ENCODE data around the gene MEIOSIN. TPM values are rescaled to one million over a fixed set of nuclear protein-coding genes. Genes with fewer than 3 reads are reported as not detected.

The MEIOSIN gene
- total and polyA plus RNA-seq, 4 donors, result not detected

GRCh38 chr19:45780146-45780447 is 46.9 kb downstream of the MEIOSIN start:
- 20 to 30% methylated on average over 4 of the region's 4 CpGs for WGBS, 2 donors
- Histone ChIP-seq H3K36me3 (ENCODE audit: control insufficient read depth in 1 of 2, insufficient read depth in 2 of 2, low read length in 1 of 2) (peaks cover 0 to 18% of the 10 kb centered on the region in 2 donors), H3K4me1 (ENCODE audit: control insufficient read depth in 1 of 2, insufficient read depth in 2 of 2, low read length in 2 of 2) (no peaks in the 10 kb centered on the region), H3K27ac (ENCODE audit: low read depth in 1 of 2, low read length in 2 of 2) (peak overlapping the region in 1 of 2 donors; percentile 73), H3K4me3 (ENCODE audit: low read length in 2 of 2) (no peak overlapping the region), H3K9me3 (ENCODE audit: control insufficient read depth, low read length) (no peaks in the 10 kb centered on the region), H3K27me3 (ENCODE audit: control insufficient read depth in 1 of 2, insufficient read depth in 2 of 2, low read length in 1 of 2) (no peaks in the 10 kb centered on the region)
- DNase-seq (no peak), ATAC-seq (ENCODE audit: low FRiP score) (no peak)
- intact Hi-C loops (cut with DNase I), result no loop called here

- peak; percentile 54 to 78 for DNase-seq
- peak overlapping the region; percentile 62 to 76 for H3K4me3 ChIP-seq (ENCODE audit: low read length in 2 of 2)
- ATAC-seq (ENCODE audit: low FRiP score), result no peak
- no peaks in the 10 kb centered on the region for H3K9me3 ChIP-seq (ENCODE audit: control insufficient read depth, low read length)
- H3K27me3 ChIP-seq (ENCODE audit: control insufficient read depth in 1 of 2, insufficient read depth in 2 of 2, low read length in 1 of 2), result no peaks in the 10 kb centered on the region
- intact Hi-C loops (cut with DNase I), result no loop called here
- 4 to 7% methylated on average over 10 to 13 of the region's 13 CpGs for WGBS, 2 donors
- no peaks in the 10 kb centered on the region for H3K4me1 ChIP-seq (ENCODE audit: control insufficient read depth in 1 of 2, insufficient read depth in 2 of 2, low read length in 2 of 2)
- peaks cover 0 to 18% of the 10 kb centered on the region in 2 donors for H3K36me3 ChIP-seq (ENCODE audit: control insufficient read depth in 1 of 2, insufficient read depth in 2 of 2, low read length in 1 of 2)
- H3K27ac ChIP-seq (ENCODE audit: low read depth in 1 of 2, low read length in 2 of 2), result peak overlapping the region in 1 of 2 donors; percentile 73
Observed at GRCh38 chr19:45780448-45781213, 47.4 kb downstream of the MEIOSIN start.

DNA sequence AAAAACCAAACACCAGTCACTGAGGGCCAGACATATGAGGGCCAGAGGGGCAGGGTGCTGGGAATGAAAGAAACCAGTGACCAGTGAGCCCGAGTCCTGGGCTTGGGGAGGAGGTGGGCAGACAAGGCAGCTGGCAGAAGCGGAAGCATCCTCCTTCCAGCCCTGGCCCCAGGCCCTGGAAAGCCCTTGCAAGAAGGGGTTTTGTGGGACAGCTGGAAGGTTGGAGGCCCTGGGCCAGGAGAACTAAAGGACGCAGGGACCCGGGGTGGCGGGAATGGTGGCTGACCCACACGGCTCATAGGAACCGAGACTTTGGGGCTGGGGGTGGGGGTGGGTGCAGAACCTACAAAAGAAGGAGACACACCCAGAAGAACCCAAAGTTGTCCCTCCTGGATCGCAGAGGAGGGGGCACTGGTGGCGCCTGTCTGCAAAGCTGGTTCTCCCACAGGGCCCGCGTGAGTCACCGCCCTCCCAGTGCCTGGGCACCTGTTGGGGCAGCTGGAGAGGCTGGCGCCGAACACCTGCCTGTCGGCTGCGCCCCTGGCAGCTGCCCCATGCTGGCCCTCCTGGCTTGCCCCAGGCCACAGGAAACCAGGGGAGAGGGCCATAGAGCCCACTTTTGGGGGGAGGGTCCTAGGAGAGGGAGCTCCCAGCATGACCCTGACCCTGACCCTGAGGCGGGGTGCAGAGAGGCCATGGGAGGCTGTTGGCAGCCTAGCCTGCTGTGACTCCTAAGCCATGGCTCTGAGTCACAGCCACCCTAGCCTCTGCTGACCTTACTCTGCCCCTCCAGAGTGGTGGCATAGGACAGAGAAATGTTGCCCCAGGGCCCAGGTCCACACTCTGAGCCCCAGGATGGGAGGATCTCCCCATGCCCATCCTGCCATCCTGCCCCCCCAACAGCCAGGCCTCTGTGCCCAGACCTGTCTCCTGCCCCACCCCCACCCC is 48.2 kb downstream of the MEIOSIN start:
- peaks cover 0 to 18% of the 10 kb centered on the region in 2 donors for H3K36me3 ChIP-seq (ENCODE audit: control insufficient read depth in 1 of 2, insufficient read depth in 2 of 2, low read length in 1 of 2)
- H3K4me3 ChIP-seq (ENCODE audit: low read length in 2 of 2), result peak overlapping the region; percentile 62 to 76
- no peaks in the 10 kb centered on the region for H3K27me3 ChIP-seq (ENCODE audit: control insufficient read depth in 1 of 2, insufficient read depth in 2 of 2, low read length in 1 of 2)
- DNase-seq, result peak; percentile 65 to 82
- H3K27ac ChIP-seq (ENCODE audit: low read depth in 1 of 2, low read length in 2 of 2), result peak overlapping the region; percentile 73 to 91
- ATAC-seq (ENCODE audit: low FRiP score), result peak; percentile 9
- 6% methylated on average over 14 to 17 of the region's 17 CpGs for WGBS, 2 donors
- no peaks in the 10 kb centered on the region for H3K4me1 ChIP-seq (ENCODE audit: control insufficient read depth in 1 of 2, insufficient read depth in 2 of 2, low read length in 2 of 2)
- intact Hi-C loops (cut with DNase I), result loop anchor here in 1 of 2 donors (2.0 kb wide), 1 partner anchor 13 kb away; the partner anchor contains the start of gene SIX5
- H3K9me3 ChIP-seq (ENCODE audit: control insufficient read depth, low read length), result no peaks in the 10 kb centered on the region

- Histone ChIP-seq H3K36me3 (ENCODE audit: control insufficient read depth in 1 of 2, insufficient read depth in 2 of 2, low read length in 1 of 2) (peaks cover 0 to 12% of the 10 kb centered on the region in 2 donors), H3K27ac (ENCODE audit: low read depth in 1 of 2, low read length in 2 of 2) (peak within 1 kb of the TSS; percentile 91 to 93), H3K9me3 (ENCODE audit: control insufficient read depth, low read length) (no peaks in the 10 kb centered on the region), H3K4me1 (ENCODE audit: control insufficient read depth in 1 of 2, insufficient read depth in 2 of 2, low read length in 2 of 2) (no peaks in the 10 kb centered on the region), H3K4me3 (ENCODE audit: low read length in 2 of 2) (peak within 1 kb of the TSS; percentile 62 to 76), H3K27me3 (ENCODE audit: control insufficient read depth in 1 of 2, insufficient read depth in 2 of 2, low read length in 1 of 2) (no peaks in the 10 kb centered on the region)
- ATAC-seq (ENCODE audit: low FRiP score) (peak; percentile 73), DNase-seq (peak; percentile 78 to 89)
- WGBS, 2 donors, result 6 to 12% methylated on average over 17 to 18 of the region's 18 CpGs
- intact Hi-C loops (cut with DNase I), result loop anchor here in 1 of 2 donors (2.0 kb wide), 1 partner anchor 13 kb away; the partner anchor contains the start of gene SIX5
Observed at GRCh38 chr19:45782162-45782691, 49.0 kb downstream of the MEIOSIN start, which contains the start of gene DMPK. Gene DMPK, minus strand, starts transcription at chr19:45782490. Its CDS starts 138 bp downstream, at chr19:45782352.

DNA sequence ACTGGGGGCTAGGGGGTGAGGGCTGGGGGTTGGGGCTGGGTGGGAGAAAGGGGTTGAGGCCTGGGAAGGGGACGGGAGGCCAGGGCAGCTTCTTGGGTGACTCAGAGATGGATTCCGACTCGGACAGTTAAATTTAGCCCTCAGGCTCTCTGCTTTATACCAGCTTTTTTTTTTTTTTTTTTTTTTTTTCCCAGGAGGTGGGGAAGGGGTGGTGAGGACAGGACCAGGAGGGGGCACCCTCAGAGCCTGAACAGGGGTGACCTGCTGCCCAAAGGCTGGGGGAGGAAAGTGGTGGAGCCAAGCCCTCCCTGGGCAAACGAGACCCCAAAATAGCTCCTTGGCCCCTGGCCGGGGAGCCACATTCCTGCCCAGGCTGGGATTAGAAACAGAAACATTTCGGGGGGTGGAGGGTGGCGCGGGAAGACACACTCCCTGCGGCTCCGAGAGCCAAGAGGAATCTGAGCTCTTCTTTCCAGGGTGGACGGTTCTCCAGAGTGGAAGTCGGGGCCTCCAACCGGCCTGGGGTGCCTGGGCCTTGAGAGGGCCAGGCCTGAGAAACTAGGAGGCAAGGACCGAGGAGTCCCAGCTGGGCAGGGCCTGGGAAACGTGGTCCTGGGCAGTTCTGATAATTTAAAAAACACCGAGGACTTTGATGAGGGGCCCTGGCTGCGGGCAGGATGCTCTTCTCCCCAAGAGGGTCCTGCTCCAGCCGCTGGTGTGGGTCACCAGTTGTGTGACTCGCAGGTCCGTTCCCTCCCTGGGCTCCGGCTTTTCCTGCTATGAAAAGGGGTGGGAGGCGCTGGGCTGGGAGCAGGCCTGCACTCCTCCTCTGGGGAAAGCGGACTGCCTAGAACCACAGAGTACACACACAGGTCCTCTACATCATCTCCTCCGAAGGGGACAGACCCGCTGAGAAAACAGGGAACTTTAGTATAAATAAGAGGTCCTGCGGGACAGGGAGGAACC is 49.9 kb downstream of the MEIOSIN start:
- Histone ChIP-seq H3K9me3 (ENCODE audit: control insufficient read depth, low read length) (no peaks in the 10 kb centered on the region), H3K4me1 (ENCODE audit: control insufficient read depth in 1 of 2, insufficient read depth in 2 of 2, low read length in 2 of 2) (no peaks in the 10 kb centered on the region), H3K27ac (ENCODE audit: low read depth in 1 of 2, low read length in 2 of 2) (peak overlapping the region; percentile 91 to 93), H3K36me3 (ENCODE audit: control insufficient read depth in 1 of 2, insufficient read depth in 2 of 2, low read length in 1 of 2) (peaks cover 0 to 4% of the 10 kb centered on the region in 2 donors), H3K4me3 (ENCODE audit: low read length in 2 of 2) (peak overlapping the region in 1 of 2 donors; percentile 62), H3K27me3 (ENCODE audit: control insufficient read depth in 1 of 2, insufficient read depth in 2 of 2, low read length in 1 of 2) (no peaks in the 10 kb centered on the region)
- DNase-seq (peak; percentile 85 to 92), ATAC-seq (ENCODE audit: low FRiP score) (peak; percentile 73)
- 3 to 9% methylated on average over 25 to 26 of the region's 26 CpGs for WGBS, 2 donors
- intact Hi-C loops (cut with DNase I), result loop anchor here in 1 of 2 donors (2.0 kb wide), 1 partner anchor 14 kb away; the partner anchor contains the start of gene SIX5

DNA sequence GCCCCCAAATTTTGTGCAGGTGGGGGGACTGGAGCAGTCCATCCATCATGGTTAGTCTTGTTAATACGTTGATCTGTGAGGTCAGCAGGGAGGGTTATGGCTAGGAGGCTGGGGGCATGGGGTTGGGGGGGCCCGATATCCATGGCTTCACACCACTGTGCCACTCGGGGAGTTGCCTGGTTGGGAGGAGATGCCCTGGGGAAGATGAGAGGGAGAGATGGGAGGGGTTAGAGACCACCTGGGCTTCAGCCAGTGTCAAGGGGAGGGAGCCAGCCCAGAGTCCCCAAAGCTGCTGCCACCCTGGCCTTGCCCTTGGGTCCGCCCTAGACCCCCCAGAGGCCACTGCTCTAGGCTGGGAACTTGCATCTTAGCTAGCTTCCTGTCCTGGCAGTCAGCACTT is 50.9 kb downstream of the MEIOSIN start:
- no peaks in the 10 kb centered on the region for H3K27me3 ChIP-seq (ENCODE audit: control insufficient read depth in 1 of 2, insufficient read depth in 2 of 2, low read length in 1 of 2)
- intact Hi-C loops (cut with DNase I), result no loop called here
- WGBS, 2 donors, result 53% methylated on average over 4 of the region's 4 CpGs
- H3K4me1 ChIP-seq (ENCODE audit: control insufficient read depth in 1 of 2, insufficient read depth in 2 of 2, low read length in 2 of 2), result no peaks in the 10 kb centered on the region
- DNase-seq (no peak), ATAC-seq (ENCODE audit: low FRiP score) (no peak)
- H3K9me3 ChIP-seq (ENCODE audit: control insufficient read depth, low read length), result no peaks in the 10 kb centered on the region
- no peak overlapping the region for H3K4me3 ChIP-seq (ENCODE audit: low read length in 2 of 2)
- H3K36me3 ChIP-seq (ENCODE audit: control insufficient read depth in 1 of 2, insufficient read depth in 2 of 2, low read length in 1 of 2), result no peaks in the 10 kb centered on the region
- peak overlapping the region; percentile 91 to 93 for H3K27ac ChIP-seq (ENCODE audit: low read depth in 1 of 2, low read length in 2 of 2)

DNA sequence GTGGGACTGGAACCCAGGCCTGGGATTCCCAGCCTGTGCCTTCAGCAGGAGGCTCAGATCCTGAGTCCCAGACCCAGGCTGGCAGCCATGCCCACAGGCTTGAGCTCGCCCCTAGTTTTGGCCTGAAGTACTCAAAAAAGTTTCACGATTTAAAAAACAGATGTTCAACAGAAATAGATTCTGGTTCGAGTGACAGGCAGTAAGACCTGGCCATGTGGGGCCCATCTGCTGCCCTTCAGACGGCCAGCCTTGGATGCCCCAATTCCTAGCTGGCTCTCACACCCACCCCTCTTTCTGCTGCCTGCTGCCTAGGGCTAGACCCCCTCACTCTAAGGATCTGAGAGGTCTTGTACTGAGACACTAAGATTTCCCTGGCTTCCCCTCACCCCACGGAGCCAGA is 51.9 kb downstream of the MEIOSIN start:
- Histone ChIP-seq H3K4me1 (ENCODE audit: control insufficient read depth in 1 of 2, insufficient read depth in 2 of 2, low read length in 2 of 2) (no peaks in the 10 kb centered on the region), H3K4me3 (ENCODE audit: low read length in 2 of 2) (no peak overlapping the region), H3K27me3 (ENCODE audit: control insufficient read depth in 1 of 2, insufficient read depth in 2 of 2, low read length in 1 of 2) (no peaks in the 10 kb centered on the region), H3K27ac (ENCODE audit: low read depth in 1 of 2, low read length in 2 of 2) (peak overlapping the region; percentile 91 to 93), H3K36me3 (ENCODE audit: control insufficient read depth in 1 of 2, insufficient read depth in 2 of 2, low read length in 1 of 2) (no peaks in the 10 kb centered on the region), H3K9me3 (ENCODE audit: control insufficient read depth, low read length) (no peaks in the 10 kb centered on the region)
- intact Hi-C loops (cut with DNase I), result no loop called here
- DNase-seq (no peak), ATAC-seq (ENCODE audit: low FRiP score) (no peak)
- WGBS, 2 donors, result 17 to 20% methylated on average over 5 of the region's 5 CpGs

All from aorta (tissue), 5 donors.